Loucy (cell line): Measurements from ENCODE around the gene ZCCHC12.
A peak's percentile ranks its signal among the peaks of the same experiment; 100 is the strongest.

Experiments
- H2AFZ ChIP-seq: fragments of 200-600 bp; sonication (generic); 2 replicates; pipeline ENCODE4 v1.6.0; 2016; ENCODE audit warnings: antibody characterized with exemption, mild to moderate bottlenecking, low read length, moderate library complexity
- H3F3A ChIP-seq: fragments of 200-600 bp; 2 replicates; pipeline ENCODE4 v1.6.0; 2016; ENCODE audit warnings: antibody characterized with exemption, low read depth, mild to moderate bottlenecking
- H3K27me3 ChIP-seq: fragments of 200-600 bp; sonication (generic); 2 replicates; pipeline ENCODE4 v1.6.1; 2014; ENCODE audit warnings: low read length, mild to moderate bottlenecking; ENCODE audit not compliant: insufficient read depth, poor library complexity, severe bottlenecking
- H3K36me3 ChIP-seq: fragments of 200-600 bp; sonication (generic); 2 replicates; pipeline ENCODE4 v1.6.1; 2016; ENCODE audit warnings: low read length; ENCODE audit not compliant: insufficient read depth
- H3K4me1 ChIP-seq: fragments of 200-600 bp; sonication (generic); 2 replicates; pipeline ENCODE4 v1.5.1; 2014; ENCODE audit warnings: low read length, mild to moderate bottlenecking; ENCODE audit not compliant: insufficient read depth, poor library complexity, severe bottlenecking
- H3K4me2 ChIP-seq: fragments of 200-600 bp; sonication (generic); 2 replicates; pipeline ENCODE4 v1.6.0; 2014; ENCODE audit warnings: antibody characterized with exemption, low read length, low read depth, mild to moderate bottlenecking; ENCODE audit not compliant: poor library complexity, severe bottlenecking
- H3K4me3 ChIP-seq: fragments of 200-600 bp; sonication (generic); 2 replicates; pipeline ENCODE4 v1.5.1; 2014; ENCODE audit warnings: low read length, mild to moderate bottlenecking, mixed read lengths; ENCODE audit not compliant: poor library complexity, severe bottlenecking
- H3K79me2 ChIP-seq: fragments of 200-600 bp; sonication (generic); 2 replicates; pipeline ENCODE4 v1.6.1; 2014; ENCODE audit warnings: low read length; ENCODE audit not compliant: insufficient read depth
- H3K9ac ChIP-seq: fragments of 200-600 bp; sonication (generic); 2 replicates; pipeline ENCODE4 v1.6.0; 2014; ENCODE audit warnings: mild to moderate bottlenecking, low read depth, low read length, moderate library complexity; ENCODE audit not compliant: poor library complexity, severe bottlenecking
- H3K9me2 ChIP-seq: fragments of 200-600 bp; sonication (generic); replicated peaks from 2 replicates; pipeline ENCODE4 v1.6.1; 2016; ENCODE audit warnings: low read depth, low read length, mixed read lengths
- H3K9me3 ChIP-seq: fragments of 200-600 bp; sonication (generic); 2 replicates; pipeline ENCODE4 v1.6.1; 2014; ENCODE audit warnings: mild to moderate bottlenecking, antibody characterized with exemption, low read length, low read depth; ENCODE audit not compliant: insufficient read depth
- H4K20me1 ChIP-seq: fragments of 200-600 bp; sonication (generic); 2 replicates; pipeline ENCODE4 v1.6.0; 2014; ENCODE audit warnings: antibody characterized with exemption, low read length, mild to moderate bottlenecking; ENCODE audit not compliant: insufficient read depth, poor library complexity, severe bottlenecking
- CTCF ChIP-seq: fragments of 200-600 bp; sonication (generic); conservative IDR thresholded peaks from 2 replicates; pipeline ENCODE4 v1.5.1; 2014; ENCODE audit warnings: mild to moderate bottlenecking, antibody characterized with exemption, low read length
- EZH2phosphoT487 ChIP-seq: fragments of 200-600 bp; IDR thresholded peaks from 2 replicates; pipeline ENCODE4 v1.6.1; 2018; ENCODE audit warnings: antibody characterized with exemption, mild to moderate bottlenecking, moderate library complexity, borderline replicate concordance

ZCCHC12 gene

GRCh38 chrX:118823263-118824172, at the start of gene ZCCHC12:
Gene ZCCHC12 (plus strand): TSS chrX:118823824. CDS start chrX:118825245, 1,421 bp downstream.
- no peaks in the 10 kb centered on the region for H3K36me3 ChIP-seq
- peaks cover 7% of the 10 kb centered on the region for H3K27me3 ChIP-seq
- H3K9me3 ChIP-seq = no peaks in the 10 kb centered on the region
- no peaks in the 10 kb centered on the region for H3K79me2 ChIP-seq
- no peaks in the 10 kb centered on the region for H3F3A ChIP-seq
- H3K4me1 ChIP-seq = no peaks in the 10 kb centered on the region
- H3K4me3 ChIP-seq = peak within 1 kb of the TSS; percentile 36
- H4K20me1 ChIP-seq = no peaks in the 10 kb centered on the region
- no peak within 1 kb of the TSS for H3K9ac ChIP-seq
- peak within 1 kb of the TSS; percentile 76 for H3K4me2 ChIP-seq
- no peaks in the 10 kb centered on the region for H3K9me2 ChIP-seq
- H2AFZ ChIP-seq = no peak within 1 kb of the TSS; the same call in 1 of the 2 replicates
- TF ChIP-seq EZH2phosphoT487 = no peak
- TF ChIP-seq CTCF = no peak

GRCh38 chrX:118779581-118779980, 44.0 kb upstream of the ZCCHC12 start:
- TF ChIP-seq CTCF (no peak), EZH2phosphoT487 (no peak)
- no peaks in the 10 kb centered on the region for H3K79me2 ChIP-seq
- H3K9ac ChIP-seq = no peak overlapping the region
- H3K27me3 ChIP-seq = no peaks in the 10 kb centered on the region
- H3K4me2 ChIP-seq = no peak overlapping the region
- H3K4me3 ChIP-seq = no peak overlapping the region
- no peaks in the 10 kb centered on the region for H3K36me3 ChIP-seq
- H3K4me1 ChIP-seq = no peaks in the 10 kb centered on the region
- H3K9me2 ChIP-seq = no peaks in the 10 kb centered on the region
- H3F3A ChIP-seq = no peaks in the 10 kb centered on the region
- no peak overlapping the region for H2AFZ ChIP-seq
- no peaks in the 10 kb centered on the region for H3K9me3 ChIP-seq
- H4K20me1 ChIP-seq = no peaks in the 10 kb centered on the region

GRCh38 chrX:118780509-118780908, 43.1 kb upstream of the ZCCHC12 start:
- Histone ChIP-seq H3K9me2 (no peaks in the 10 kb centered on the region), H3K4me2 (no peak overlapping the region), H2AFZ (no peak overlapping the region), H3K36me3 (no peaks in the 10 kb centered on the region), H3F3A (no peaks in the 10 kb centered on the region), H3K79me2 (no peaks in the 10 kb centered on the region), H3K4me1 (no peaks in the 10 kb centered on the region), H3K4me3 (no peak overlapping the region), H4K20me1 (no peaks in the 10 kb centered on the region), H3K9ac (no peak overlapping the region), H3K9me3 (no peaks in the 10 kb centered on the region), H3K27me3 (no peaks in the 10 kb centered on the region)
- TF ChIP-seq EZH2phosphoT487 (no peak), CTCF (no peak)
